Trophoblast cell (in vitro differentiated cells and primary cell): ENCODE measurements around the gene CCDC180.

Experiments
- DNase-seq, 2 donors: peaks; one replicate each; pipeline ENCODE4 v3.0.0-alpha.2; 2016
- H2AFZ ChIP-seq: 2 replicates; pipeline ENCODE4 v1.6.1; 2013; ENCODE audit warnings: low read length, moderate library complexity, mild to moderate bottlenecking; ENCODE audit not compliant: insufficient read depth, poor library complexity
- H2AK5ac ChIP-seq: 2 replicates; pipeline ENCODE4 v1.6.1; 2013; ENCODE audit warnings: mild to moderate bottlenecking, low read length
- H2BK120ac ChIP-seq: 2 replicates; pipeline ENCODE4 v1.6.1; 2013; ENCODE audit warnings: low read length, mild to moderate bottlenecking, moderate library complexity; ENCODE audit not compliant: insufficient read depth, poor library complexity
- H2BK12ac ChIP-seq: 2 replicates; pipeline ENCODE4 v1.6.1; 2013; ENCODE audit warnings: mild to moderate bottlenecking, low read length, moderate library complexity
- H2BK5ac ChIP-seq: 2 replicates; pipeline ENCODE4 v1.6.1; 2013; ENCODE audit warnings: low read length, low read depth, moderate library complexity, mild to moderate bottlenecking; ENCODE audit not compliant: poor library complexity
- H3K14ac ChIP-seq: 2 replicates; pipeline ENCODE4 v1.6.1; 2013; ENCODE audit warnings: mild to moderate bottlenecking, low read length
- H3K18ac ChIP-seq: 2 replicates; pipeline ENCODE4 v1.6.1; 2013; ENCODE audit warnings: mild to moderate bottlenecking, low read length
- H3K23ac ChIP-seq: 2 replicates; pipeline ENCODE4 v1.6.1; 2013; ENCODE audit warnings: low read length
- H3K27ac ChIP-seq: 2 replicates; pipeline ENCODE4 v1.5.1; 2013; ENCODE audit warnings: low read depth, mild to moderate bottlenecking, inconsistent platforms, low read length, moderate library complexity
- H3K27me3 ChIP-seq: 2 replicates; pipeline ENCODE4 v1.6.1; 2013; ENCODE audit warnings: inconsistent platforms, mild to moderate bottlenecking, low read length, moderate library complexity; ENCODE audit not compliant: insufficient read depth
- H3K36me3 ChIP-seq, 2 experiments: 1 replicate in 1 of 2; 2 replicates in 1 of 2; pipeline ENCODE4 v1.6.1; 2013; ENCODE audit warnings: low read length in 2 of 2, mild to moderate bottlenecking in 2 of 2, moderate library complexity in 1 of 2; ENCODE audit not compliant: insufficient read depth in 2 of 2, control insufficient read depth in 1 of 2
- H3K4ac ChIP-seq: 2 replicates; pipeline ENCODE4 v1.6.1; 2013; ENCODE audit warnings: low read depth, mild to moderate bottlenecking, low read length, moderate library complexity
- H3K4me1 ChIP-seq, 2 experiments: 1 replicate in 1 of 2; 2 replicates in 1 of 2; pipeline ENCODE4 v1.6.1; 2013; ENCODE audit warnings: low read length in 2 of 2, mild to moderate bottlenecking in 2 of 2, moderate library complexity in 1 of 2; ENCODE audit not compliant: insufficient read depth in 2 of 2, control insufficient read depth in 1 of 2
- H3K4me2 ChIP-seq: 2 replicates; pipeline ENCODE4 v1.6.1; 2013; ENCODE audit warnings: inconsistent platforms, mild to moderate bottlenecking, low read length, moderate library complexity
- H3K4me3 ChIP-seq: 2 replicates; pipeline ENCODE4 v1.5.1; 2013; ENCODE audit warnings: mild to moderate bottlenecking, low read depth, low read length, inconsistent platforms
- H3K79me1 ChIP-seq: one replicate; pipeline ENCODE4 v1.6.1; 2013; ENCODE audit warnings: low read length
- H3K79me2 ChIP-seq: 2 replicates; pipeline ENCODE4 v1.6.1; 2013; ENCODE audit warnings: low read length, mild to moderate bottlenecking; ENCODE audit not compliant: control insufficient read depth, insufficient read depth, poor library complexity
- H3K9ac ChIP-seq: 2 replicates; pipeline ENCODE4 v1.6.1; 2013; ENCODE audit warnings: mild to moderate bottlenecking, low read length
- H3K9me3 ChIP-seq: 2 replicates; pipeline ENCODE4 v1.6.1; 2013; ENCODE audit warnings: low read depth, mild to moderate bottlenecking, control low read depth, inconsistent platforms, low read length; ENCODE audit not compliant: insufficient read depth
- H4K12ac ChIP-seq: 2 replicates; pipeline ENCODE4 v1.6.1; 2013; ENCODE audit warnings: low read depth, mild to moderate bottlenecking, low read length, moderate library complexity
- H4K8ac ChIP-seq: 2 replicates; pipeline ENCODE4 v1.6.1; 2013; ENCODE audit warnings: low read depth, mild to moderate bottlenecking, low read length, moderate library complexity
- H4K91ac ChIP-seq: one replicate; pipeline ENCODE4 v1.6.1; 2013; ENCODE audit warnings: low read depth, mild to moderate bottlenecking, low read length, moderate library complexity
- WGBS: extraction: QIAGEN DNeasy Blood & Tissue Kit; methylation state at CpG from one replicate; pipeline ENCODE4 v1.1.7; 2013; ENCODE audit warnings: missing lambda C conversion rate; ENCODE audit not compliant: insufficient read length, insufficient coverage; ENCODE audit errors: extremely low coverage; 5-methylcytosine and 5-hydroxymethylcytosine counted together

The CCDC180 gene

GRCh38 chr9:97316904-97317303, 9.4 kb downstream of the CCDC180 start:
- H3K79me2 ChIP-seq = no peaks in the 10 kb centered on the region
- no peak overlapping the region for H4K8ac ChIP-seq
- no peak overlapping the region for H2BK12ac ChIP-seq
- WGBS = no CpG with 5 or more reads among the region's 7 CpGs
- H4K91ac ChIP-seq = no peak overlapping the region
- DNase-seq = no peak
- H3K4ac ChIP-seq = no peak overlapping the region
- no peak overlapping the region for H2BK120ac ChIP-seq
- H4K12ac ChIP-seq = no peak overlapping the region
- H2AFZ ChIP-seq = no peak overlapping the region
- no peak overlapping the region for H2BK5ac ChIP-seq
- no peak overlapping the region for H3K4me3 ChIP-seq
- peaks cover 0 to 4% of the 10 kb centered on the region in 2 experiments for H3K36me3 ChIP-seq
- no peaks in the 10 kb centered on the region for H3K9me3 ChIP-seq
- H3K27me3 ChIP-seq = no peaks in the 10 kb centered on the region
- H3K79me1 ChIP-seq = no peaks in the 10 kb centered on the region
- no peak overlapping the region for H3K27ac ChIP-seq
- no peak overlapping the region for H3K14ac ChIP-seq
- H3K4me1 ChIP-seq = peaks cover 0 to 2% of the 10 kb centered on the region in 2 experiments
- H2AK5ac ChIP-seq = no peak overlapping the region
- no peak overlapping the region for H3K9ac ChIP-seq
- H3K4me2 ChIP-seq = no peak overlapping the region
- H3K23ac ChIP-seq = no peak overlapping the region
- H3K18ac ChIP-seq = no peak overlapping the region

GRCh38 chr9:97318433-97318832, 11.0 kb downstream of the CCDC180 start:
- Histone ChIP-seq H3K4ac (no peak overlapping the region), H3K9me3 (no peaks in the 10 kb centered on the region), H3K9ac (no peak overlapping the region), H3K4me1 (peaks cover 0 to 2% of the 10 kb centered on the region in 2 experiments), H3K23ac (no peak overlapping the region), H3K79me1 (no peaks in the 10 kb centered on the region), H2AFZ (no peak overlapping the region), H3K4me3 (no peak overlapping the region), H4K12ac (no peak overlapping the region), H4K8ac (no peak overlapping the region), H2BK120ac (no peak overlapping the region), H2AK5ac (no peak overlapping the region), H3K79me2 (no peaks in the 10 kb centered on the region), H3K14ac (no peak overlapping the region), H3K36me3 (no peaks in the 10 kb centered on the region), H2BK12ac (no peak overlapping the region), H3K4me2 (no peak overlapping the region), H3K27me3 (no peaks in the 10 kb centered on the region), H2BK5ac (no peak overlapping the region), H4K91ac (no peak overlapping the region), H3K18ac (no peak overlapping the region), H3K27ac (no peak overlapping the region)
- no peak for DNase-seq
- WGBS = no CpG with 5 or more reads among the region's 6 CpGs

- H3K79me2 ChIP-seq = no peaks in the 10 kb centered on the region
- no peak overlapping the region for H4K91ac ChIP-seq
- no peak overlapping the region for H2BK120ac ChIP-seq
- peaks cover 0 to 2% of the 10 kb centered on the region in 2 experiments for H3K4me1 ChIP-seq
- H3K79me1 ChIP-seq = no peaks in the 10 kb centered on the region
- WGBS = no CpG with 5 or more reads among the region's 2 CpGs
- no peak overlapping the region for H2BK12ac ChIP-seq
- H3K14ac ChIP-seq = no peak overlapping the region
- no peaks in the 10 kb centered on the region for H3K36me3 ChIP-seq
- H3K23ac ChIP-seq = no peak overlapping the region
- no peak overlapping the region for H2AFZ ChIP-seq
- no peak overlapping the region for H2AK5ac ChIP-seq
- no peak overlapping the region for H4K8ac ChIP-seq
- H3K18ac ChIP-seq = no peak overlapping the region
- no peak for DNase-seq
- no peak overlapping the region for H2BK5ac ChIP-seq
- H3K4me2 ChIP-seq = no peak overlapping the region
- H3K4me3 ChIP-seq = no peak overlapping the region
- H3K27ac ChIP-seq = no peak overlapping the region
- H3K4ac ChIP-seq = no peak overlapping the region
- no peaks in the 10 kb centered on the region for H3K9me3 ChIP-seq
- no peak overlapping the region for H4K12ac ChIP-seq
- no peaks in the 10 kb centered on the region for H3K27me3 ChIP-seq
- H3K9ac ChIP-seq = no peak overlapping the region
Measured at GRCh38 chr9:97319395-97319794, 11.9 kb downstream of the CCDC180 start.

GRCh38 chr9:97320080-97320642, 12.7 kb downstream of the CCDC180 start:
- Histone ChIP-seq H2BK5ac (no peak overlapping the region), H3K23ac (no peak overlapping the region), H3K9ac (no peak overlapping the region), H3K79me1 (no peaks in the 10 kb centered on the region), H3K27ac (no peak overlapping the region), H3K9me3 (no peaks in the 10 kb centered on the region), H3K27me3 (no peaks in the 10 kb centered on the region), H3K4me1 (peaks cover 0 to 2% of the 10 kb centered on the region in 2 experiments), H4K91ac (no peak overlapping the region), H3K4me2 (no peak overlapping the region), H2BK12ac (no peak overlapping the region), H2AFZ (no peak overlapping the region), H2AK5ac (no peak overlapping the region), H4K12ac (no peak overlapping the region), H3K79me2 (no peaks in the 10 kb centered on the region), H3K14ac (no peak overlapping the region), H3K4ac (no peak overlapping the region), H3K18ac (no peak overlapping the region), H2BK120ac (no peak overlapping the region), H4K8ac (no peak overlapping the region), H3K36me3 (no peaks in the 10 kb centered on the region), H3K4me3 (no peak overlapping the region)
- DNase-seq = no peak
- WGBS = no CpG with 5 or more reads among the region's 5 CpGs
